NCI-H2196 treated with DMSO at 0.1 percent for 48 hours (cell line): ENCODE measurements around the gene PRSS8.

Experiments
- DNase-seq: peaks from one replicate; lab custom pipeline; 2025; ENCODE audit not compliant: unreplicated experiment; lab: John Stamatoyannopoulos, UW

Gene PRSS8

DNA sequence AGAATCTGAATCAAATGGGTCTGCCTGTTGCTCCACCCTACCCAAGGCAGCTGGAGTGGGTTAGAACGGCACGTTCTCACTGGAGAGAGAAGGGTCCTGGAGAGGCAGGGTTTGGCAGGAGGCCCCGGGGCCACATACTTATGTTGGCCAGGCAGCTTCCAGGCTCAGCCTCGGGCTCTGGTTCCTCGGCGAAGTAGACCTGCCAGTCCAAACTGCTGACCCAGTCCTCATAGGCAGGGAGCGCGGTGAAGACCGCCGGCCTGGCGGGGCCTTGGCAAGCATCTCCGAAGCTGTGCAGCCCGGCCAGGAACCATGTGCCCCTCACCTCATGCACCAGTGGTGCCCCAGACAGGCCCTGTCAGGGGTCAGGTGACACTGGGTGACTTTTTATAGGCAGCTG lies 51.5 kb downstream of the PRSS8 start:
- no peak for DNase-seq

- no peak for DNase-seq
Observed at GRCh38 chr16:31083556-31083955, 52.0 kb downstream of the PRSS8 start.

GRCh38 chr16:31083081-31083480 lies 52.4 kb downstream of the PRSS8 start:
- DNase-seq, result no peak

GRCh38 chr16:31082368-31083045 lies 53.0 kb downstream of the PRSS8 start:
- no peak for DNase-seq
